Stimulated activated CD4-positive, alpha-beta T cell treated with anti-CD3 and anti-CD28 coated beads, TNF-alpha, amount 100 ng/mL, for 48 hours (primary cell): ENCODE results near the gene TEX52.
"Not testable (repeated sequence)": the region's sequence is repeated elsewhere in the genome, so short reads cannot be mapped to it uniquely, and the experiment has no call there.

ENCODE experiments used
- DNase-seq, 3 donors: peaks; one replicate each; pipeline ENCODE4 v3.0.0-alpha.2; 2020; ENCODE audit warnings: low read depth in 3 of 3

TEX52 gene

DNA sequence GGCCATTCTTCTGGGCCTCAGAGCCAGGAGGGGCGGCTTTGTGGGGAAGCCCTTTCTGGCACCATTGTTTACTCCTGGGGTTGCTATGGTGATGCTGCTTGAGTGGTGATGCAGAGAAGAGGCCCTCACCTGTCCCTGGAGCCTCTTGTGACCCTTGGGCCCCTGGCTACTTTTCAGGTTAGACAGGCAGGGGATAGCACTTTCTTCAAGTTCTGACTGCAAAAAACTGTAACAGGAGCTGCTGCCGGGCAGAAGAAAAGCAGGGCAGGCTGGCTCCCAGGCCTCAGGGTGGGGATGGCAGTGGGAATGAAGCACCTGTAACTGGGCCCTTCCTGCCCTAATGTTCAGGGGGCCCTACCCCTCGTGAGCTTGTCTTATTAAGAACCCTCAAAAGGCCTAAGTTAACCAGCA lies at the start of gene TEX52:
Gene TEX52, minus strand, starts transcription at position 19 of the 411 bp plus-strand sequence. Its CDS starts 13 bp downstream, at position 6.
- no peak for DNase-seq

DNA sequence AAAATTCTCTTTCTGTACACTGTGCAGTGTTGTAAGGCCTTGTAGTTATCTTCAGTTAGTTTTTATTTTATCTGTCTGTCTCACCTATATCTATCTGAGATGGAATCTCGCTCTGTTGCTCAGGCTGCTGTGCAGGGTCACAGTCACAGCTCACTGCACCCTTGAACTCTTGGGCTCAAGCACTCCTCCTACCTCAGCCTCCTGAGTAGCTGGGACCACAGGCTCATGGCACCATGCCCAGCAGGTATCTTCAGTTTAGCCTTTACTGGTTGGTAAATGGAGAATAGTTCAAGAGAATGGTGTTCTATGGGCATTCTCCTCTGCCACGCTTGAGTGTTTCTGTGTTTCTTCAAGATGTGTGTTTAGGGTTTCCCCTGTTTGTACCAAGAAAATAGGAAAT lies 47.4 kb upstream of the TEX52 start:
- no peak for DNase-seq

DNA sequence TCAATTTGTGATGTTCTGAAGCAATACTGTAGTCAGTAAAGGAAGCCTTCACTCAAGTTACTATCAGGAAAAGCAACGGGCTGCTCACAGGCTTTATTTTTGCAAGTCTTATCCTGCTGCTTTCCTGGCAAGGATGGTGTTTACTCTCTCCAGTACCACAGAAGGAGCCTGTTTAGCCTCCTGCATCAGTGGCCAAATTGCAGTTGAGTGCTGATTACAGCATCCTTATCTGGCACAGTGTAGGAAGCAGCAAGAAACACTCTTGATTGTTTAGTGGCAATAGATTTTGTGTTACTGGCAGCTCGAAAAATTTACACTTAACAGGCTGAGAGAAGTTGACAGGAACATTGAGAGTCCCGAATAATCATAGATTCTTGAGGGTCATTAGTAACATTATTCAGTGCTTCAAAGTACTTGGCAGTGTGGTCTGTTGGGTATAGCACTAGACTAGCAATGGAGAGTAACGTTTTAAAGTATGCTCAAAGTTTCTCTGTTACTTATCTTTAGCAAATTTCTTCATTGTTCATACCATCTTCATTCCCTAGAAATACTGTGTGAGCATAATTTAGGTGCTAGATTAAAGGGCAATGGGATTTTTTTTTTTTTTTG lies 45.5 kb upstream of the TEX52 start:
- DNase-seq = no peak

DNA sequence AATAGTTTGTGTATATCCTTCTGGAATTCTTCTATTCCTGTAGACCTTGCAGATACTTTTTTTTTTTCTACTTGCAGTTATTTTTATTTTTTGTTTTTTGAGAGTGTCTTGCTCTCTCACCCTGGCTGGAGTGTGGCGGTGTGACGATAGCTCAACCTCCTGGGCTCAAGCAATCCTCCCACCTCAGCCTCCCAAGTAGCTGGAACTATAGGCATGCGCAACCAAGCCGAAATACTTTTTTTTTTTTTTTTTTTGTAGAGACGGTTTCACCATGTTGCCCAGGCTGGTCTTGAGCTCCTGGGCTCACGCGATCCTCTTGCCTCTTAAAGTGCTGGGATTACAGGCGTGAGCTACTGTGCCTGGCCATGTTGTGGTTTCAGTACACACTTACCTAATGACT lies 43.8 kb upstream of the TEX52 start:
- DNase-seq = no peak

DNA sequence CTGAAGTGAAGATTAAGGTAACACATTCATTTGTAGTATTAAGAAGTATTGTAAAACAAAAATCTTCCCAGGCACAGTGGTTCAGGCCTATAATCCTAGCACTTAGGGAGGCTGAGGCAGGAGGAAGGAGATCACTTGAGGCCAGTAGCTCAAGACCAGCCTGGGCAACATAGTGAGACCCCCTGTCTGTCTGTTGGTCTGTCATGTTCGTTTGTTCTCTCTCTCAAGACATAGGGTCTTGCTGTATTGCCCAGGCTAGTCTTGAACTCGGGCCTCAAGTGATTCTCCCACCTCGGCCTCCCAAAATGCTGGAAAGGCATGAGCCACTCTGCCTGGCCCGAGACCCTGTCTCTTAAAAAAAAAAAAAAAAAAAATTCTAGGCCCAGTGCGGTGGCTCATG lies 40.6 kb upstream of the TEX52 start:
- DNase-seq = no peak

DNA sequence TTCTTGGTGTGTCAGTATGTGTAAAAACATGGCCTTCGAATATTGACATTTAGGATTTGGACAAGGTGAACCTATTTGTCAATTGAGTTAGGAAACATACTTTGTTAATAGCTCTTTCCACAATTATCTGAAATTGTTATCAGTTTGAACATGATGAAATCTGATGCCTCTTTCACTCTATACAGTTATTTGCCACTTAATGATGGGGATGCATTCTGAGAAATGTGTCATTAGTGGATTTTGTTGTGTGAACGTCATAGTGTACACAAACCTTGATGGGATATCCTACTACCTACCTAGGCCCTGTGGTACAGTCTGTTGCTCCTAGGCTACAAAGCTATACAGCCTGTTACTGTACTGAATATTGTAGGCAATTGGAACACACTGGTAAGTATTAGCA lies 38.7 kb upstream of the TEX52 start:
- DNase-seq = no peak

DNA sequence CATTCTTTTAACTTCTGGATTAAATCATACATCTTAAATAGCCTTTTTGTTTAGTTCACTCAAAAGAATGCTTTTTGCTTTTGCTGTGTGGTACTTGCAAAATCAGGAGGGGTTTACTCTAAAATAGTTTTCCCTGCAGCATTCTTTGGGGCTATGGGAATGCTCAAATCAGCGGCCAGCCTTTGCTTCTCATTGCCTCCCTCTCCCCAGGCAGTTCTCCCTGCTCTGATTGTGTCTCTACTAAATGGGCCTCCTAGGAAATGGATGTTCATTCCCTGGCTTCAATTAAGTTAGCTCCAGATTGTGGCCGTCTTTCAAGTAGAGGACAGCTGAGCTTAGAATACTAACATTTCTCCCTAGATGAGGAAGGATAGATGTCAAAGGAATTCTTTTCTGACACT lies 38.2 kb upstream of the TEX52 start:
- DNase-seq = no peak

DNA sequence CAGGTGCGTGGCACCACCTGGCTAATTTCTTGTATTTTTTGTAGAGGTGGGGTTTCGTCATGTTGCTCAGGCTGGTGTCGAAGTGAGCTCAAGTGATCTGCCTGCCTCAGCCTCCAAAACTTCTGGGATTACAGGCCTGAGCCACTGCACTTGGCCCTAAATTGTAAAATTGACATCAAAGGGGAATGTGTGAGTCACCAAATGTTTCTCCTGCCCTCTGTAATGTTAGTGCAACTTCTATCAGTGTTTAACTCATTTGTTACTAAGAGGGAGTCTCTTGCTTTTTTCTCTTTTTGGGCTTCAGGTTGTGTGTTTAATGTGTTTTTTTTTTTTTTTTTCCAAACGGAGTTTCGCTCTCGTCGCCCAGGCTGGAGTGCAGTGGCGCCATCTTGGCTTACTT lies 36.2 kb upstream of the TEX52 start:
- DNase-seq = no peak

DNA sequence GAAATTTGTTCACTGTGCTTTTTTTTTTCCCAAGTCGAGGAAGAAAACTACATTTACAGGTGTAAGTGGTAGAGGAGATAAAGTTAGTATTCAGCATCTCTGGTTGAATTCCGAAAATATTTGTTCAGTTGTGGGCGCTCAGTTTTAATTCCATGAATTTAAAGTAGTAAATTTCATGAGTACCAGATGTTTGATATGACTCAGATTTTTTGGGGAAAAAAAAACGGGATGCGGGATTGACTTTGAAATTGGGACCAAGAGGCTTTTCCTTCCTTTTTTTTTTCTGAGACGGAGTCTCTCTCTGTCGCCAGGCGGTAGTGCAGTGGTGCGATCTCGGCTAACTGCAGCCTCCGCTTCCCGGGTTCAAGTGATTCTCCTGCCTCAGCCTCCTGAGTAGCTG lies 35.4 kb upstream of the TEX52 start:
- DNase-seq = no peak

DNA sequence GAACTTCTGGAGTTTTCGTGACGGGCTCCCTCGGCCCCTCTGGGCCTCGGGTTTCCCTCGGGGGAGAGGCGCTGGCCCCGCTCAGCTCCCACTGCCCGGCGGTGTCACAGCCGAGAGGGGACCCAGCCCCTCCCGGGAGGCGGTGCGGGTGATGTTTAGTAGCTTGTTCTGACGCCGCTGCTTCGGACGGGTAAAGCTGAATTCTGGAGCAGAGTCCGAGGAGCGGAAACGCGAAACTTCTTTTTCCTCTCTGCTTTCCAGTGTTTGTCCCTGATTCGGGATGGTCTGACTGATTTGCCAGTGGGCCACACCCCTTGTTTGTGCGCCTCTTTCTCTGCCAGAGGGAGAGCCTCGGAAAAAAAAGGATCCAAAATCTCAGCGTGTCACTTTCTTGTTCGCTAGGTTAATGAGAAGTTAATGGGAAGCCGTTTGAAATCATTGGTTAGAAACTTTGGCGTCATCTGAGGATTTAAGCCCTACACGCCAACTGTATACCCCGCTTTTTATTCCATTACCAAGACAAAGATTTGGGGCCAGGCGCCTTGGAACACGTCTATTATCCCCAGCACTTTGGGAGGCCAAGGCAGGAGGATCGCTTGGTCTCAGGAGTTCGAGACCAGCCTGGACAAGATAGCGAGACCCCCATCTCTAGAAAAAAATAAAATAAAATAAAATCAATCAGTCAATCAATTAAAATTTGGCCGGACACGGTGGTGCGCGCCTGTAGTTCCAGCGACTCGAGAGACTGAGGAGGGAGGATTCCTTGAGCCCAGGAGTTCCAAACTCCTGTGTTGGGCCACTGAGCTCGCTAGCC lies 34.6 kb upstream of the TEX52 start:
- no peak for DNase-seq

DNA sequence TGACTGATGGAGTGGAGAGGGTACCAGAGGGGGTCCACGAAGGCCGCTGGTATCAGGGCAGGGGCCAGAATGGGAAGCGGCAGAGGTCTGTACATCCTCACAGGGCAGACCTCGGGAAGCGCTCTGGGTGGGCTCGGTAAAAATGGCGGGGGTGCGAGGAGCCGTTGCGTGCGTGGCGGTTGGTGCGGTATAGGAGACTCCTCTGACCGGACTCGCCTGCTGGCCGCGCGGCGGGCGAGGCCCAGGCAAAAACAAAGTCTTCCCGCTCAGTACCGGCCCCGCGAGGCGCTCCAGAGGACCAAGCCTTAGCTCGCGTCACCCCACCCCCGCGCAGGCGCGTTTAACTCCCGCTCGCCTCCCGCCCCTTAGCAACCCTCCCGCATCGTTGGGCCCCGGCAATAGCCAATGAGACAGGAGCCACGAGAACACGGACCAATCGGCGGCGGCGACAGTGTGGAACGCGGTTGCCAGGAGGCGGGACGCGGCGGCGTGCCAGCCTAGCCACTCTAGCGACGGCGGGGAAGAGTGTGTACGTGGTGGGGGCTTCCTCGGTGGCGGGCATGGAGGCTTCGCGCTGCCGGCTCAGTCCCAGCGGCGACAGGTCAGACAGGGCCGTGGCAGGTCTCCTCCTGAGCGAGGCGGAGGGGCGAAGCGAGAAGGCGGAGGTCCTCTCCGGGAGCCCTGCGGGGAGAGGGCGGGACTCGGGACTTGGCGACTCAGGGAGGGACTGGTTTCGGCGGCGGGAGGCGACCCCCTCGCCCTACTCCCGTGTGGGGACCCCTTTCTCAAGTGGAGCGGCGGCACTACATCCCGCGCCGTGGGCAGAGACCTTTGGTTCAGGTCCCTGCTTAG lies 33.8 kb upstream of the TEX52 start, which contains the start of gene TULP3:
Gene TULP3, plus strand, starts transcription at position 504 of the 852 bp plus-strand sequence. Its CDS starts 57 bp downstream, at position 561.
- peak; percentile 93 to 96 (median 95) for DNase-seq

DNA sequence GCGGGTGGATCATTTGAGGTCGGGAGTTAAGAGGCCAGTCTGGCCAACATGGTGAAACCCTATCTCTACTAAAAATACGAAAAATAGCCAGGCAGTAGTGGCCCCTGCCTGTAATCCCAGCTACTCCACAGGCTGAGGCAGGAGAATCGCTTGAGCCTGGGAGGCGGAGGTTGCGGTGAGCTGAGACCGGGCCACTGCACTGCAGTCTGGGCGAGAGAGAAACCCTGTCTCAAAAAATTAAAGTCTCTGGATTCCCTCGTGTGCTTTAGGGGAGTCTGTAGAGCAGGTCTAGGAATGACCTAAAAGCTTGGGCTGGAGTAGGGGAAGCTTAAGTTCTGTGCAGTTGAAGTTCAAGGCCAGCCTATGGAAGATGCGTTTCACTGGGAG lies 33.2 kb upstream of the TEX52 start:
- no peak for DNase-seq

DNA sequence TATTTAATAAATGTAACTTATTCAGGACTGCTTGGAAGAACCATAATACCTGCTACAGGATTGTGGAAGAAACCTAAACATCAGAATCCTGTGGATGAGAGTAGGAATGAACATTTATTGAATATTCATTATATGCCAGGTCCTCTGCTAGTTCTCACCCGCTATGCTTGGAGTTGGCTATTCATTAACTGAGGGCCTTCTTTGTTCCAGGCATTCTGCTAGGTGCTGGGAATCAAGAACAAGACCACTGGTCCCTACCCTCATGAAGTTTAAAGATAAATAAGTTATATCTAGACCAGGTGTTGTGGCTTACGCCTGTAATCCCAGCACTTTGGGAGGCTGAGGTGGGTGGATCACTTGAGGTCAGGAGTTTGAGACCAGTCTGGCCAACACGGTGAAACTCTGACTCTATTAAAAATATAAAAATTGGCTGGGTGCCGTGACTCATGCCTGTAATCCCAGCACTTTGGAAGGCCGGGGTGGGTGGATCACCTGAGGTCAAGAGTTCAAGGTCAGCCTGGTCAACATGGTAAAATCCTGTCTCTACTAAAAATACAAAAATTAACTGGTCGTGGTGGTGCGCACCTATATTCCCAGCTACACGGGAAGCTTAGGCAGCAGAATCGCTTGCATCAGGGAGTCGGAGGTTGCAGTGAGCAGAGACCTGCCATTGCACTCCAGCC lies 30.1 kb upstream of the TEX52 start:
- no peak for DNase-seq

DNA sequence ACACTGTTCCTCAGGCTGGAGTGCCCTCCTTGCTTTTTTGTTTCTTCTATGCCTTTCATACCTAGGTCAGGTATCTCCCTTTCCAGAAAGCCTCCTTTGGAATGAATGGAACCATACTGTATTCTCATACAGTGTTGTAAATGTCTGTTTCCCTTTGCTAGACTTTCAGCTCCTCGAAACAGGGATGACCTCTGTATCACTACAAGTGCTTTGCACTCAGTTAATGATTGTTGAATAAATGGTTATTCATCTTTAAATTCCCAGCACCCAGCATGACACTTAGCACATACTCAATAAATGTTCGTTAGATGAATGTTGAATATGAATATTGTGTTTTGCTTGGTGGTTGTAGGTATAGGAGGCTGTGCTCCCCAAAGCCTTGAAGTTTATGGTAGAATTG lies 28.0 kb upstream of the TEX52 start:
- DNase-seq = no peak

DNA sequence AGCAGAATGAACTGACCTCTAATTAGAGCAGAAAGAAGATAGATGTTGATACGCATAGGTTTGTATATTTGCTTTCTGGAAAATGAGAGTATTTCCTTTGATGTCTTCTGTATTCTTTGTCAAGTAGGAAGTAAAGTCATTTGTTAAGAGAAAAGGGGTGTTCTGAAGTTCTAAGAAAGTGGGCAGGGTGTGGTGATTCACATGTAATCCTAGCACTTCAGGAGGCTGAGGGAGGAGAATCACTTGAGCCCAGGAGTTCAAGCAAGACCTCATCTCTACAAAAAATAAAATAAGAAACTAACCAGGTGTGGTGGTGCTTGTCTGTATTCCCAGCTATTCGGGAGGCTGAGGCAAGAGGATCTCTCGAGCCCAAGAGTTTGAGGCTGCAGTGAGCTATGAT lies 23.0 kb upstream of the TEX52 start:
- no peak for DNase-seq

DNA sequence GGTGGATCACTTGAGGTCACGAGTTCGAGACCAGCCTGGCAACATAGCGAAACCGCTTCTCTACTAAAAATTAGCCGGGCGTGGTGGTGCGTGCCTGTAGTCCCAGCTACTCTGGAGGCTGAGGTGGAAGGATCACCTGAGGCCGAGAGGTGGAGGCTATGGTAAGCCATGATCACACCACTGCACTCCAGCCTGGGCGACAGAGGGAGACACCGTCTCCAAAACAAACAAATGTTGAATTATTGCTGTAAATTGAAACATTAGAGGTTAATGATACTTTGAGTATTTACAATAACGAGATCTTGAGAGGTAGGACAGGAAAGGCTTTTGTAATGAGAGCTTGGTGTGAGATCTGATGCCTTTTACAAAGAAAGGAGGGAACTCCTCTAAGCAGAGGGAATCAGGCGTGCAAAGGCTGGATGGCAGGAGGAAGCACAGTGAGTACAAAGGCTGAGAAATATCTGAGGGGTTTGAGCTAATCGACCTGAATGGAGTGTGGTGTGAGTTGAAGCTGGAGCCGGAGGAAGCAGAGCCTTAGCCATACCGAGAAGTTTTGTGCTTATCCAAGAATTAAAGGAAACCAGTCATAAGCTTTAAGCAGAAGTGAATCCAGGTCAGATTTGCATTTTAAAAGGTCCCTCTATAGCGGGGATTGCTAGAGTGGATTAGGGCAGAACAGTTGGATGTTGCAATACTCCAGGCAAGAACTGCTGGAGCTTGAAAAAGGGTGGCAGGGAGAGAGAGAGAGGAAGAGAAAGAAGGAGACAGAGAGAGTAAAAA lies 21.3 kb upstream of the TEX52 start:
- DNase-seq = no peak

DNA sequence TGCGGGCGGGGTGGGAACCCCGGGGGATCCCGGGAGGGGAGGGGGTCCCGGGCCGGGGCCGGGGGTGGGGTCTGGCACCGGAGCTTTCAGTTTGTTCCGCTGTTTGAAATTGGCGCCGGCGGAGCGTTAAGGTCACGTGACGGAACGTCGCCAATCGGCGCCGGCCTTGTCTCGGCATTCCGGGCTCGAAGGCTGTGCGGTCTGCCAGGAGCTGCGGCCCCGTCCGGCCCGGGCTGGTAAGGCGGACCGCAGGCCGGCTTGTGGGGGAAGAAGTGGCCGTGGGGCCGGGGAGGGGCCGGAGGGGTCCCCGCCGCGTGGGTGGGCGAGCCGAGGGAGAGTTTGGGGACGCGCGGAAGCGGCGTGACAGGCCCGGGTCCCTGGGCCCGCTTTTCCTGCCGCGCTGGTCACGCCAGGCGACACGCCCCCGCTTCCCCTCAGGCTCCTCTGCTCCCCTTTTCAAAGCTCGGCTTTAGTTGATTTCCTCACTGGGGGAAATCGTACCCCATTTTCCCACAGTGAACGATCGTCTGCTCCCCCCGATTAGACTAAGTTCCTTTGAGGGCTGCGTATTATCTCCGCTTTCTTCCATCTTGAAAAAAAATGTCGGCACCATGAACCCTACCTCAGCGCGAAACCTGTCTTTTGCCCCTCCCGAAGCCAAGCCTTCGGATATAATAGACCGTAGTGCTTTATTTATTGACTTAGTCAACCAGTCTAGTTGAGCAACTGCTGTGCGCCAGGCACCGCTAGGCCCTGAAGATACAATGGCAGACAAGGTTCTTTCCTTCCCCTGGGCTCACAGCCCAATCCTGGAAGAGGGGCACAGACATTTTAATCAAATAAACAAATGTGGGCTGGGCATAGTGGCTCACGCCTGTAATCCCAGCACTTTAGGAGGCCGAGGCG lies 20.5 kb upstream of the TEX52 start, which contains the start of the genes FOXM1 and RHNO1:
Gene FOXM1, minus strand, starts transcription at position 128 of the 906 bp plus-strand sequence. CDS start 2,696 bp downstream, outside the sequence.
Gene RHNO1, plus strand, starts transcription at position 177 of the 906 bp plus-strand sequence. CDS start 8,144 bp downstream, outside the sequence.
- peak; percentile 76 to 78 (median 78) for DNase-seq

DNA sequence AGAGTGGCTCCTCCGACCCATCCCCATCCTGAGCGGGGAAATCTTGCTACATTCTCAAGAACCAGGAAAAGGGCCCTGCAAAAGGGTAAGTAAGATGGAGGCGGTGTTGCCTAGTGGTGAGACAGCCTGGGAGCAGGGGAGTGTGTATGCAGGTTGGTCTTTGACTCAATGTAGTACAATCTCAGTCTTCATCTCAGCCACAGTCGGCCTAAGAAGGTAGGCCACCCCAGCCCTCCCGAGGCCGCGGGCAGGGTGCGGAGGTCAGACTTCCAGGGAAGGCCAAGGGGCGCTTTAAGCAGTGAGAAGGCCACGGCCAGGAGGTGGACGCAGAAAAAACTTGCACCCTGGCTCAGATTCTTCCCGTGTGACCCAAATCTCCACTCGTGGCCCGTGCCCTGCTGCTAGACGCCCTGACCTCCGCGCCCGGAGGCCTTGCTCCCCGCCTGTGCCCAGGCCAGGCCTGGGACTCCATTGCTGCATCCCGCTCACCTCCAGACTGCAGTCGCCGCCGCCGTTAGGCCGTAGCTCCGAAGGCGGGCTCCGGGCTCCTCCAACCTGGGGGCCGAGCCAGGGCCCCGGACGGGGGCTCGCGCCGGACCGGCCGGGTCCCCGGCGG lies 19.7 kb upstream of the TEX52 start:
- DNase-seq = peak in 1 of 3 donors; percentile 8

DNA sequence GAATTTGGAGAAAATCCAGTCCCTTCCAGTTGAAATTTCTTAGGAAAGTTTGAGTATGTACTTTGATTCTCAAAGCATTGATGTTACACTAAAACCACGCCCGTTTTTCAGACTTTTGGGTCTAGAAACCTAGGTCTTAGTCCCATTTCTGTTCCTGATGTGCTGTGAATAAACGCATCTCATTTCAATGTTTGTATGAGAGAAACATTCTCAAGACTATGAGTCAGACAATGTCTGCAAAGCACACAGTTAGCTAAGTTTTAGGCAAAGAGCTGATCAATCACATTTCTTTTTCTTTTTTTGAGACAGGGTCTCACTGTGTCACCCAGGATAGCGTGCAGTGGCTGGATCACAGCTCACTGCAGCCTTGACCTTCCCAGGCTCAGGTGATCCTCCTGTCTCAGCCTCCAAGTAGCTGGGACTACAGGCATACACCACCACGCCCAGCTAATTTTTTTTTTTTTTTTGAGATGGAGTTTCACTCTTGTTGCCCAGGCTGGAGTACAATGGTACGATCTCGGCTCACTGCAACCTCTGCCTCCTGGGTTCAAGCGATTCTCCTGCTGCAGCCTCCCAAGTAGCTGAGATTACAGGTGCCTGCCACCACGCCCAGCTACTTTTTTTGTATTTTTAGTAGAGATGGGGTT lies 12.3 kb upstream of the TEX52 start:
- not testable (repeated sequence) for DNase-seq
